Stimulated activated CD4-positive, alpha-beta T cell treated with anti-CD3 and anti-CD28 coated beads, Interleukin-4, amount 100 ng/mL, for 1 hour (primary cell): ENCODE measurements around the gene MUSTN1.

Experiments
- DNase-seq: peaks from one replicate; pipeline ENCODE4 v3.0.0-alpha.2; 2020

MUSTN1 gene

GRCh38 chr3:52783211-52783555 lies 51.6 kb downstream of the MUSTN1 start:
- DNase-seq, result no peak
